Neural progenitor cell (in vitro differentiated cells): ENCODE results near the gene FPR1. TPM values are rescaled to one million over a fixed set of nuclear protein-coding genes. Genes with fewer than 3 reads are reported as not detected.

Experiments used
- DNase-seq: peaks from one replicate; pipeline ENCODE4 v3.0.0-alpha.2; 2016; ENCODE audit warnings: low spot score
- H2AFZ ChIP-seq: fragments of 200-600 bp; sonication (generic); replicated peaks from 2 replicates; pipeline ENCODE4 v1.6.1; 2016; ENCODE audit warnings: antibody characterized with exemption
- H3F3A ChIP-seq: fragments of 200-600 bp; sonication (generic); 2 replicates; pipeline ENCODE4 v1.6.1; 2016; ENCODE audit warnings: antibody characterized with exemption, low read depth
- H3K27ac ChIP-seq: fragments of 200-600 bp; sonication (generic); 2 replicates; pipeline ENCODE4 v1.5.1; 2016; ENCODE audit warnings: mild to moderate bottlenecking
- H3K27me3 ChIP-seq: fragments of 200-600 bp; sonication (generic); 2 replicates; pipeline ENCODE4 v1.6.1; 2016; ENCODE audit warnings: mild to moderate bottlenecking, moderate library complexity
- H3K36me3 ChIP-seq: fragments of 200-600 bp; sonication (generic); 2 replicates; pipeline ENCODE4 v1.5.1; 2016
- H3K4me1 ChIP-seq: fragments of 200-600 bp; sonication (generic); 2 replicates; pipeline ENCODE4 v1.6.1; 2016; ENCODE audit warnings: mixed run types
- H3K4me2 ChIP-seq: fragments of 200-600 bp; sonication (generic); 2 replicates; pipeline ENCODE4 v1.6.1; 2016
- H3K4me3 ChIP-seq: fragments of 200-600 bp; sonication (generic); 2 replicates; pipeline ENCODE4 v1.5.1; 2016
- H3K79me2 ChIP-seq: fragments of 200-600 bp; sonication (generic); 2 replicates; pipeline ENCODE4 v1.6.1; 2016; ENCODE audit warnings: low read depth
- H3K9ac ChIP-seq: fragments of 200-600 bp; sonication (generic); 2 replicates; pipeline ENCODE4 v1.6.1; 2016
- H3K9me3 ChIP-seq: fragments of 200-600 bp; sonication (generic); 2 replicates; pipeline ENCODE4 v1.5.1; 2016; ENCODE audit warnings: low read depth
- H4K20me1 ChIP-seq: fragments of 200-600 bp; sonication (generic); 2 replicates; pipeline ENCODE4 v1.6.1; 2016; ENCODE audit warnings: low read depth
- H3K27ac Mint-ChIP-seq: 3 replicates; pipeline ENCODE4 v1.8.0; 2021; ENCODE audit warnings: mixed read lengths
- H3K27me3 Mint-ChIP-seq: 2 replicates; pipeline ENCODE4 v1.8.0; 2022; ENCODE audit warnings: low read depth, mild to moderate bottlenecking, inconsistent platforms, moderate library complexity, mixed read lengths; ENCODE audit not compliant: insufficient read depth
- H3K36me3 Mint-ChIP-seq: 3 replicates; pipeline ENCODE4 v1.8.0; 2021; ENCODE audit warnings: mixed read lengths
- H3K4me1 Mint-ChIP-seq: 3 replicates; pipeline ENCODE4 v1.8.0; 2021; ENCODE audit warnings: mixed read lengths
- H3K4me3 Mint-ChIP-seq: 3 replicates; pipeline ENCODE4 v1.8.0; 2021; ENCODE audit warnings: mild to moderate bottlenecking, moderate library complexity, mixed read lengths
- H3K9me3 Mint-ChIP-seq: 3 replicates; pipeline ENCODE4 v1.8.0; 2020; ENCODE audit warnings: mixed read lengths
- EZH2 ChIP-seq: fragments of 200-600 bp; sonication (generic); IDR thresholded peaks from 2 replicates; pipeline ENCODE4 v1.6.1; 2017; ENCODE audit warnings: antibody characterized with exemption, mild to moderate bottlenecking, moderate library complexity
- EZH2phosphoT487 ChIP-seq: fragments of 200-600 bp; sonication (generic); IDR thresholded peaks from 2 replicates; pipeline ENCODE4 v1.6.1; 2017; ENCODE audit warnings: antibody characterized with exemption
- total RNA-seq: library from RNA; depleted of rRNA; stranded (reverse); fragments of >200 nt; gene quantifications from 2 replicates; pipeline ENCODE4 v1.2.3, GENCODE V29; 2015; ENCODE audit warnings: low replicate concordance
- TF ChIP-seq, protein P1 (sequence below): fragments of 200-600 bp; sonication (generic); IDR thresholded peaks from 2 replicates; pipeline ENCODE4 v1.5.1; 2017; ENCODE audit warnings: antibody characterized with exemption, mild to moderate bottlenecking

Gene FPR1
- total RNA-seq, 1 donor from 2014 or later = not detected

- Mint-ChIP-seq H3K27me3 (peaks cover 2% of the 10 kb centered on the region), H3K9me3 (peaks cover 8% of the 10 kb centered on the region), H3K4me3 (no peak overlapping the region), H3K4me1 (no peaks in the 10 kb centered on the region), H3K27ac (no peak overlapping the region), H3K36me3 (no peaks in the 10 kb centered on the region)
- H3K4me1 ChIP-seq = no peaks in the 10 kb centered on the region
- H3K27ac ChIP-seq = no peak overlapping the region
- no peaks in the 10 kb centered on the region for H3K36me3 ChIP-seq
- no peaks in the 10 kb centered on the region for H3K27me3 ChIP-seq
- no peaks in the 10 kb centered on the region for H3K79me2 ChIP-seq
- no peak overlapping the region for H3K4me3 ChIP-seq
- no peak for TF ChIP-seq EZH2phosphoT487
- no peak for TF ChIP-seq EZH2
- TF ChIP-seq, protein P1, sequence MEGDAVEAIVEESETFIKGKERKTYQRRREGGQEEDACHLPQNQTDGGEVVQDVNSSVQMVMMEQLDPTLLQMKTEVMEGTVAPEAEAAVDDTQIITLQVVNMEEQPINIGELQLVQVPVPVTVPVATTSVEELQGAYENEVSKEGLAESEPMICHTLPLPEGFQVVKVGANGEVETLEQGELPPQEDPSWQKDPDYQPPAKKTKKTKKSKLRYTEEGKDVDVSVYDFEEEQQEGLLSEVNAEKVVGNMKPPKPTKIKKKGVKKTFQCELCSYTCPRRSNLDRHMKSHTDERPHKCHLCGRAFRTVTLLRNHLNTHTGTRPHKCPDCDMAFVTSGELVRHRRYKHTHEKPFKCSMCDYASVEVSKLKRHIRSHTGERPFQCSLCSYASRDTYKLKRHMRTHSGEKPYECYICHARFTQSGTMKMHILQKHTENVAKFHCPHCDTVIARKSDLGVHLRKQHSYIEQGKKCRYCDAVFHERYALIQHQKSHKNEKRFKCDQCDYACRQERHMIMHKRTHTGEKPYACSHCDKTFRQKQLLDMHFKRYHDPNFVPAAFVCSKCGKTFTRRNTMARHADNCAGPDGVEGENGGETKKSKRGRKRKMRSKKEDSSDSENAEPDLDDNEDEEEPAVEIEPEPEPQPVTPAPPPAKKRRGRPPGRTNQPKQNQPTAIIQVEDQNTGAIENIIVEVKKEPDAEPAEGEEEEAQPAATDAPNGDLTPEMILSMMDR = no peak
- H3K9ac ChIP-seq = no peak overlapping the region
- no peaks in the 10 kb centered on the region for H3K9me3 ChIP-seq
- DNase-seq = no peak
- H2AFZ ChIP-seq = no peak overlapping the region
- H3K4me2 ChIP-seq = no peak overlapping the region
- H3F3A ChIP-seq = no peaks in the 10 kb centered on the region
- H4K20me1 ChIP-seq = no peaks in the 10 kb centered on the region
These were observed 3.9 kb upstream of the FPR1 start for GRCh38 chr19:51755571-51755970.

DNA sequence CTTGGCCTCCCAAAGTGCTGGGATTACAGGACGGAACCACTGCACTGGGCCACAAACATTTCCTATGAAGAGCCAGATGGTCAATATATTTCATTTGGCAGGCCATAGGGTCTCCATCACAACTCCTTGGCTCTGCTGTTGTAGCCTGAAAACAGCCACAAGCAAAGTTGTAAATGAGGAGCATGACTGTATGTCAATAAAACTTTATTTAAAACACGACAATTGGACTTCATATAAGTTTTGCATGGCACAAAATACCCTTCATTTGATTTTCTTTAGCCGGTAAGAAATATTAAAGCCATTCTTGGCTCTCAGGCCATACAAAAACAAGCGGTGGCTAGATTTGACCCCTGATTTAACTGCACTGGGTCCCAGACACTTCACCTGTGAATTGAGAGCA is 3.1 kb upstream of the FPR1 start:
- H3K27ac ChIP-seq = no peak overlapping the region
- H3K27me3 Mint-ChIP-seq = peaks cover 2% of the 10 kb centered on the region
- H3K9me3 ChIP-seq = no peaks in the 10 kb centered on the region
- H3K4me3 ChIP-seq = no peak overlapping the region
- H3K4me1 ChIP-seq = no peaks in the 10 kb centered on the region
- H3K36me3 ChIP-seq = no peaks in the 10 kb centered on the region
- no peak overlapping the region for H3K9ac ChIP-seq
- no peaks in the 10 kb centered on the region for H3K79me2 ChIP-seq
- no peaks in the 10 kb centered on the region for H3K36me3 Mint-ChIP-seq
- no peak overlapping the region for H3K4me3 Mint-ChIP-seq
- no peak overlapping the region for H3K27ac Mint-ChIP-seq
- TF ChIP-seq, protein P1 = no peak
- TF ChIP-seq EZH2 = no peak
- TF ChIP-seq EZH2phosphoT487 = no peak
- H4K20me1 ChIP-seq = no peaks in the 10 kb centered on the region
- H3K27me3 ChIP-seq = no peaks in the 10 kb centered on the region
- peaks cover 8% of the 10 kb centered on the region for H3K9me3 Mint-ChIP-seq
- no peaks in the 10 kb centered on the region for H3K4me1 Mint-ChIP-seq
- H3K4me2 ChIP-seq = no peak overlapping the region
- no peak overlapping the region for H2AFZ ChIP-seq
- no peak for DNase-seq
- H3F3A ChIP-seq = no peaks in the 10 kb centered on the region

GRCh38 chr19:51754109-51754508 is 2.4 kb upstream of the FPR1 start:
- Histone ChIP-seq H3K4me2 (no peak overlapping the region), H3K4me3 (no peak overlapping the region), H4K20me1 (no peaks in the 10 kb centered on the region), H2AFZ (no peak overlapping the region), H3K79me2 (no peaks in the 10 kb centered on the region), H3K27ac (no peak overlapping the region), H3F3A (no peaks in the 10 kb centered on the region), H3K9me3 (no peaks in the 10 kb centered on the region), H3K4me1 (no peaks in the 10 kb centered on the region), H3K36me3 (no peaks in the 10 kb centered on the region), H3K27me3 (no peaks in the 10 kb centered on the region), H3K9ac (no peak overlapping the region)
- H3K27ac Mint-ChIP-seq = no peak overlapping the region
- peaks cover 2% of the 10 kb centered on the region for H3K27me3 Mint-ChIP-seq
- H3K9me3 Mint-ChIP-seq = peaks cover 11% of the 10 kb centered on the region
- H3K4me3 Mint-ChIP-seq = no peak overlapping the region
- no peak for DNase-seq
- H3K4me1 Mint-ChIP-seq = no peaks in the 10 kb centered on the region
- no peaks in the 10 kb centered on the region for H3K36me3 Mint-ChIP-seq
- TF ChIP-seq, protein P1 = no peak
- TF ChIP-seq EZH2phosphoT487 = no peak
- no peak for TF ChIP-seq EZH2
